Measurements from ENCODE around the gene PSENEN. TPM values are rescaled to one million over a fixed set of nuclear protein-coding genes. Genes with fewer than 3 reads are reported as not detected.

The PSENEN gene
- total RNA-seq, 3 donors from 2014 or later: 37.4 to 54.1 (median 54.0) TPM

- H3K36me3 ChIP-seq: no peaks in the 10 kb centered on the region
- no peak for TF ChIP-seq POLR2AphosphoS5 (IDR thresholded peaks at IDR 0.05)
- no peak for TF ChIP-seq POLR2A (IDR thresholded peaks at IDR 0.05)
- TF ChIP-seq CTCF (IDR thresholded peaks at IDR 0.05): no peak
- peak overlapping the region; percentile 88 to 93 for H3K27ac ChIP-seq
- no peaks in the 10 kb centered on the region for H3K27me3 ChIP-seq
- H3K4me3 ChIP-seq: peak overlapping the region in 2 of 3 donors; percentile 90 to 93
- intact Hi-C loops (cut with DNase I; ENCODE audit: low total_unique reads): no loop called here
- peaks cover 17 to 19% of the 10 kb centered on the region in 2 donors for H3K4me1 ChIP-seq
- no peak for DNase-seq (ENCODE audit: low spot score in 2 of 2)
- no peaks in the 10 kb centered on the region for H3K9me3 ChIP-seq
Observed at GRCh38 chr19:35715355-35715809, 30.1 kb upstream of the PSENEN start.

- Histone ChIP-seq H3K4me1 (peaks cover 17 to 19% of the 10 kb centered on the region in 2 donors), H3K36me3 (no peaks in the 10 kb centered on the region), H3K9me3 (no peaks in the 10 kb centered on the region), H3K4me3 (peak overlapping the region; percentile 76 to 93 (median 90)), H3K27me3 (no peaks in the 10 kb centered on the region), H3K27ac (peak overlapping the region; percentile 88 to 93)
- intact Hi-C loops (cut with DNase I; ENCODE audit: low total_unique reads): no loop called here
- TF ChIP-seq POLR2A (IDR thresholded peaks at IDR 0.05): no peak
- no peak for TF ChIP-seq POLR2AphosphoS5 (IDR thresholded peaks at IDR 0.05)
- TF ChIP-seq CTCF (IDR thresholded peaks at IDR 0.05): no peak
- DNase-seq (ENCODE audit: low spot score in 2 of 2): peak in 1 of 2 donors; percentile 70
Observed at GRCh38 chr19:35715981-35716800, 29.3 kb upstream of the PSENEN start.

GRCh38 chr19:35716801-35717664 lies 28.4 kb upstream of the PSENEN start:
- Histone ChIP-seq H3K4me1 (peaks cover 17 to 19% of the 10 kb centered on the region in 2 donors), H3K27me3 (no peaks in the 10 kb centered on the region), H3K4me3 (peak overlapping the region; percentile 76 to 93 (median 90)), H3K27ac (peak overlapping the region; percentile 88 to 93), H3K9me3 (no peaks in the 10 kb centered on the region), H3K36me3 (no peaks in the 10 kb centered on the region)
- intact Hi-C loops (cut with DNase I; ENCODE audit: low total_unique reads): no loop called here
- peak; percentile 93 to 96 for DNase-seq (ENCODE audit: low spot score in 2 of 2)
- TF ChIP-seq POLR2A (IDR thresholded peaks at IDR 0.05) (no peak), CTCF (IDR thresholded peaks at IDR 0.05) (peak; percentile 43 to 90 (median 86)), POLR2AphosphoS5 (IDR thresholded peaks at IDR 0.05) (peak in 1 of 3 donors; percentile 18)

GRCh38 chr19:35717665-35718344 lies 27.6 kb upstream of the PSENEN start, which contains the start of gene KMT2B:
Gene KMT2B, plus strand, starts transcription at chr19:35718003. Its CDS starts 16 bp downstream, at chr19:35718019.
- intact Hi-C loops (cut with DNase I; ENCODE audit: low total_unique reads): no loop called here
- H3K36me3 ChIP-seq: no peaks in the 10 kb centered on the region
- TF ChIP-seq CTCF (IDR thresholded peaks at IDR 0.05): no peak
- peak in 2 of 3 donors; percentile 6 to 62 for TF ChIP-seq POLR2AphosphoS5 (IDR thresholded peaks at IDR 0.05)
- peaks cover 17 to 19% of the 10 kb centered on the region in 2 donors for H3K4me1 ChIP-seq
- H3K27ac ChIP-seq: peak within 1 kb of the TSS; percentile 88 to 93
- H3K27me3 ChIP-seq: no peaks in the 10 kb centered on the region
- H3K9me3 ChIP-seq: no peaks in the 10 kb centered on the region
- no peak for DNase-seq (ENCODE audit: low spot score in 2 of 2)
- H3K4me3 ChIP-seq: peak within 1 kb of the TSS; percentile 76 to 93 (median 90)
